Measurements from ENCODE around the gene IP6K3. TPM values are rescaled to one million over a fixed set of nuclear protein-coding genes. Genes with fewer than 3 reads are reported as not detected.

The IP6K3 gene
- total and polyA plus RNA-seq, 2 donors (not counting 1 experiment from before 2014, with no cell fraction given), result not detected

DNA sequence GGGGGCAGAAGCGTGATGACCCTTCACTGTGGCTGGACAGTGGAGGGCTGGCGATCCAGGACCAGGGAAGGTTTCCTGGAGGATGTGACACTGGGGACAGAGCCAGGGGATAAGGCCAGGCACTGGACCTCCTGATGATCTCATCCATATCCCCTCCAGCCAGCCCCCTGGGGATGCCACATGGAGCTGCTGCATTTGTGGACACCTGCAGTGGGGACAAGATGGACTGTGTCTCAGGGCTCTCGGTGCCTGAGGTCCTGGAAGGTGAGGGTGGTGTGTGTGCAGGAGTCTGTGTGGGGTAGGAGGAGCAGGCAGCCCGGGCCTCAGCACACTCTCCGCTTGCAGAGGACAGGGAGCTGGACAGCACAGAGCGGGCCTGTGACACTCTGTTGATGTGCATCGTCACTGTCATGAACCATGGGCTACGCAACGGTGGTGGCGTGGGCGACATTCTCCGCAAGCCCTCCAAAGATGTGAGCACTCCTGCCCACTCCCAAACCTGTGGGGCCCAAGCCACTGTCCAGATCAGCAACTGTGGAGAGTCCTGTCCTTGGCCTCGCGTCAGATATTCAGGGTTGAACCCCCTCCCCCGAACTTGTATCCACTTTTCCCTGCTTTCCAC is 55.1 kb downstream of the IP6K3 start:
- POLR2A ChIA-PET, result interaction anchor here (0.6 kb wide), 1 partner anchor 373 kb away, joined by 4 read pairs; no protein-coding TSS in a partner anchor

DNA sequence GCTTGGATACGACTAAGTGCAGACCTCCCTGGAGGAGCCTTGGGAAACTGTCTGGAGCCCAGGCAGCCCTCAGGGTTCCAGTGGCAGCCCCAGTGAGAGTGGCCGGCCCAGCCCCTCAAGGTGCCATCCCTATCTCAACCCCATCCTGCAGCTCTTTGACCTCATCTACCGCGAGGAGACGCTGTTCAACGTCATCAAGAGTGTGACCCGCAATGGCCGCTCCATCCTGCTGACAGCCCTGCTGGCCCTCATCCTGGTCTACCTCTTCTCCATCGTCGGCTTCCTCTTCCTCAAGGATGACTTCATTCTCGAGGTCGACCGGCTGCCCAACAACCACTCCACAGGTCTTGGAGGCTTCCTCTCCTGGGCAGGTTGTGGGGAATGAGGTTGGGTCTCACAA is 55.9 kb downstream of the IP6K3 start:
- Mint-ChIP-seq H3K27me3 (no peaks in the 10 kb centered on the region), H3K9me3 (ENCODE audit: insufficient read depth) (no peaks in the 10 kb centered on the region), H3K4me3 (no peak overlapping the region), H3K4me1 (peaks cover 34% of the 10 kb centered on the region), H3K27ac (no peak overlapping the region)
- no peak overlapping the region for H3K4me2 ChIP-seq (replicated peaks; ENCODE audit: low read depth, low read length, poor library complexity, severe bottlenecking)
- no peaks in the 10 kb centered on the region for H3K9me3 ChIP-seq (ENCODE audit: control extremely low read depth in 1 of 3, control insufficient read depth in 2 of 3, insufficient read depth in 1 of 3, low read length in 2 of 3)
- intact Hi-C loops (cut with micrococcal nuclease), result no loop called here
- peaks cover 36 to 41% of the 10 kb centered on the region in 2 donors for H3K4me1 ChIP-seq (ENCODE audit: control insufficient read depth in 2 of 2, insufficient read depth in 2 of 2, low read length in 2 of 2)
- DNase-seq (no peak), ATAC-seq (ENCODE audit: low read depth) (no peak)
- WGBS (ENCODE audit: insufficient coverage), result 96% methylated on average over 8 of the region's 13 CpGs
- POLR2A ChIA-PET, result no interaction called here
- no peaks in the 10 kb centered on the region for H3K79me2 ChIP-seq (ENCODE audit: control insufficient read depth, insufficient read depth, low read length)
- no peaks in the 10 kb centered on the region for H4K20me1 ChIP-seq (ENCODE audit: control insufficient read depth, insufficient read depth, low read length, poor library complexity, severe bottlenecking)
- H3K4me3 ChIP-seq (ENCODE audit: control extremely low read depth in 1 of 5, extremely low read depth in 1 of 5, insufficient read depth in 1 of 5, low read depth in 2 of 5, low read length in 4 of 5), result no peak overlapping the region
- TF ChIP-seq EZH2 (IDR thresholded peaks at IDR 0.05; ENCODE audit: borderline replicate concordance, insufficient read depth, low read depth, low read length, poor library complexity, severe bottlenecking), result no peak
- TF ChIP-seq, protein P1, sequence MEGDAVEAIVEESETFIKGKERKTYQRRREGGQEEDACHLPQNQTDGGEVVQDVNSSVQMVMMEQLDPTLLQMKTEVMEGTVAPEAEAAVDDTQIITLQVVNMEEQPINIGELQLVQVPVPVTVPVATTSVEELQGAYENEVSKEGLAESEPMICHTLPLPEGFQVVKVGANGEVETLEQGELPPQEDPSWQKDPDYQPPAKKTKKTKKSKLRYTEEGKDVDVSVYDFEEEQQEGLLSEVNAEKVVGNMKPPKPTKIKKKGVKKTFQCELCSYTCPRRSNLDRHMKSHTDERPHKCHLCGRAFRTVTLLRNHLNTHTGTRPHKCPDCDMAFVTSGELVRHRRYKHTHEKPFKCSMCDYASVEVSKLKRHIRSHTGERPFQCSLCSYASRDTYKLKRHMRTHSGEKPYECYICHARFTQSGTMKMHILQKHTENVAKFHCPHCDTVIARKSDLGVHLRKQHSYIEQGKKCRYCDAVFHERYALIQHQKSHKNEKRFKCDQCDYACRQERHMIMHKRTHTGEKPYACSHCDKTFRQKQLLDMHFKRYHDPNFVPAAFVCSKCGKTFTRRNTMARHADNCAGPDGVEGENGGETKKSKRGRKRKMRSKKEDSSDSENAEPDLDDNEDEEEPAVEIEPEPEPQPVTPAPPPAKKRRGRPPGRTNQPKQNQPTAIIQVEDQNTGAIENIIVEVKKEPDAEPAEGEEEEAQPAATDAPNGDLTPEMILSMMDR (IDR thresholded peaks at IDR 0.05), result no peak
- H2AFZ ChIP-seq (ENCODE audit: insufficient read depth, low read depth, low read length, poor library complexity, severe bottlenecking), result no peak overlapping the region
- no peaks in the 10 kb centered on the region for H3K27me3 ChIP-seq (replicated peaks in 1 of 4; ENCODE audit: control extremely low read depth in 1 of 4, control insufficient read depth in 3 of 4, insufficient read depth in 4 of 4, low read length in 3 of 4)
- peaks cover 0 to 66% of the 10 kb centered on the region in 2 experiments for H3K36me3 ChIP-seq (replicated peaks in 1 of 2; ENCODE audit: control extremely low read depth in 1 of 2, control insufficient read depth in 1 of 2, extremely low read depth in 1 of 2, insufficient read depth in 2 of 2, low read length in 1 of 2)
- no peak overlapping the region for H3K9ac ChIP-seq (ENCODE audit: low read length)
- no peak overlapping the region for H3K27ac ChIP-seq (ENCODE audit: low read length in 2 of 2)
- CTCF ChIA-PET, result interaction anchor here (1.3 to 3.9 kb wide), 5 partner anchors 10 to 103 kb away, joined by 3 to 23 read pairs (median 6); no protein-coding TSS in a partner anchor

More for the DNA sequence above, 55.1 kb downstream of the IP6K3 start:
- CTCF ChIA-PET, result interaction anchor here (1.2 to 3.9 kb wide), 3 partner anchors 9 to 104 kb away, joined by 4 to 23 read pairs (median 6); no protein-coding TSS in a partner anchor
- intact Hi-C loops (cut with micrococcal nuclease), result no loop called here
- no peaks in the 10 kb centered on the region for H3K9me3 Mint-ChIP-seq (ENCODE audit: insufficient read depth)
- Histone ChIP-seq H3K4me1 (ENCODE audit: control insufficient read depth in 2 of 2, insufficient read depth in 2 of 2, low read length in 2 of 2) (peaks cover 44 to 49% of the 10 kb centered on the region in 2 donors), H3K9ac (ENCODE audit: low read length) (no peak overlapping the region), H2AFZ (ENCODE audit: insufficient read depth, low read depth, low read length, poor library complexity, severe bottlenecking) (no peak overlapping the region), H3K9me3 (ENCODE audit: control extremely low read depth in 1 of 3, control insufficient read depth in 2 of 3, insufficient read depth in 1 of 3, low read length in 2 of 3) (no peaks in the 10 kb centered on the region), H3K36me3 (replicated peaks in 1 of 2; ENCODE audit: control extremely low read depth in 1 of 2, control insufficient read depth in 1 of 2, extremely low read depth in 1 of 2, insufficient read depth in 2 of 2, low read length in 1 of 2) (peaks cover 0 to 58% of the 10 kb centered on the region in 2 experiments), H3K27ac (ENCODE audit: low read length in 2 of 2) (peak overlapping the region in 1 of 2 donors; percentile 91), H3K4me3 (ENCODE audit: control extremely low read depth in 1 of 5, extremely low read depth in 1 of 5, insufficient read depth in 1 of 5, low read depth in 2 of 5, low read length in 4 of 5) (no peak overlapping the region), H4K20me1 (ENCODE audit: control insufficient read depth, insufficient read depth, low read length, poor library complexity, severe bottlenecking) (no peaks in the 10 kb centered on the region), H3K4me2 (replicated peaks; ENCODE audit: low read depth, low read length, poor library complexity, severe bottlenecking) (no peak overlapping the region), H3K79me2 (ENCODE audit: control insufficient read depth, insufficient read depth, low read length) (no peaks in the 10 kb centered on the region), H3K27me3 (replicated peaks in 1 of 4; ENCODE audit: control extremely low read depth in 1 of 4, control insufficient read depth in 3 of 4, insufficient read depth in 4 of 4, low read length in 3 of 4) (no peaks in the 10 kb centered on the region)
- H3K27ac Mint-ChIP-seq, result peak overlapping the region; percentile 99
- peaks cover 42% of the 10 kb centered on the region for H3K4me1 Mint-ChIP-seq
- no peaks in the 10 kb centered on the region for H3K27me3 Mint-ChIP-seq
- no peak overlapping the region for H3K4me3 Mint-ChIP-seq
- TF ChIP-seq, protein P1 (IDR thresholded peaks at IDR 0.05), result no peak
- no peak for TF ChIP-seq EZH2 (IDR thresholded peaks at IDR 0.05; ENCODE audit: borderline replicate concordance, insufficient read depth, low read depth, low read length, poor library complexity, severe bottlenecking)
- ATAC-seq (ENCODE audit: low read depth), result no peak
- no peak for DNase-seq
- 93% methylated on average over 15 of the region's 15 CpGs for WGBS (ENCODE audit: insufficient coverage)
